Measurements from ENCODE around the gene INHBB. TPM values are rescaled to one million over a fixed set of nuclear protein-coding genes. Genes with fewer than 3 reads are reported as not detected.
A peak's percentile ranks its signal among the peaks of the same experiment; 100 is the strongest.

INHBB gene
- total RNA-seq, 4 donors from 2014 or later: 3.1 to 23.8 (median 13.7) TPM

DNA sequence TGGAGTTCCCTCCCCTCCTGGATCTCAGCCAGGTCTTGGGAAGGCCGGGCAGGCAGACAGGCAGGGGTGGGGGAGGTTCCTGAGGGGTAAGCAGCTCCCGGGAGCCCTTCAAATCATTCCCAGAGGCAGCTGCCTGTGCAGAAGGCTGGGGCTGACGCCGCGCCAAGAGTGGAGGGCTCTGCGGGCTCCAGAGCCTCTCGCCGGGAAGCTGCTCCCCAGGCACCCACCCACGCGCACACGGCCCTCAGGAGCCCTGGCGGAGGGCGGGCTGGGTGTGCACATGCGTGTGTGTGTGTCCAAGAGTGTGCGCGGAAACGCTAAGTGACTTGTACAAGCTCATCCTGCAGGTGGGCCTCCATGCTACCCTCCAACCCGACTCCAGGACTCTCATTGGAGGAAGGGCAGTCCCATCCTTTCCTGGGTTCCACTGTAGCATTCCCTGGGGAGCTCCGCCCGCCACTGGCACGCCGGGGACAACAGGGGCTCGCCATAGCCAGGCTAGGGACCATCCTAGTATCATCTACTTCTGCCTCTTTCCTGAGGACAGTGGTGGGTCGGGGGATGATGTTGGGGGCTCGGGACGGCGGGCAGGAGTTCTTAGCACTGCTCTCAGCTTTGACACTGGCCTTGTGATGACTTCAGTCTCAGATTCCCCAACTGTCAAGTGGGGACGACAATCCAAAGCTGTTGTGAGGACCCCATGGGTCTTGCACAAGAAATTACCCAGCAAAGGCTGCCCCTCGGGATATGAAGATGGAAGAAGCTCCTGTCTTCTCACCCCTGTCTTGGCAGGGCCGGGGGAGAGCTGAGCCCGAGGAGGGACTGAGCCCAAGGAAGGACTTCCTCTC, 50.3 kb downstream of the INHBB start:
- no peaks in the 10 kb centered on the region for H3K27me3 ChIP-seq

DNA sequence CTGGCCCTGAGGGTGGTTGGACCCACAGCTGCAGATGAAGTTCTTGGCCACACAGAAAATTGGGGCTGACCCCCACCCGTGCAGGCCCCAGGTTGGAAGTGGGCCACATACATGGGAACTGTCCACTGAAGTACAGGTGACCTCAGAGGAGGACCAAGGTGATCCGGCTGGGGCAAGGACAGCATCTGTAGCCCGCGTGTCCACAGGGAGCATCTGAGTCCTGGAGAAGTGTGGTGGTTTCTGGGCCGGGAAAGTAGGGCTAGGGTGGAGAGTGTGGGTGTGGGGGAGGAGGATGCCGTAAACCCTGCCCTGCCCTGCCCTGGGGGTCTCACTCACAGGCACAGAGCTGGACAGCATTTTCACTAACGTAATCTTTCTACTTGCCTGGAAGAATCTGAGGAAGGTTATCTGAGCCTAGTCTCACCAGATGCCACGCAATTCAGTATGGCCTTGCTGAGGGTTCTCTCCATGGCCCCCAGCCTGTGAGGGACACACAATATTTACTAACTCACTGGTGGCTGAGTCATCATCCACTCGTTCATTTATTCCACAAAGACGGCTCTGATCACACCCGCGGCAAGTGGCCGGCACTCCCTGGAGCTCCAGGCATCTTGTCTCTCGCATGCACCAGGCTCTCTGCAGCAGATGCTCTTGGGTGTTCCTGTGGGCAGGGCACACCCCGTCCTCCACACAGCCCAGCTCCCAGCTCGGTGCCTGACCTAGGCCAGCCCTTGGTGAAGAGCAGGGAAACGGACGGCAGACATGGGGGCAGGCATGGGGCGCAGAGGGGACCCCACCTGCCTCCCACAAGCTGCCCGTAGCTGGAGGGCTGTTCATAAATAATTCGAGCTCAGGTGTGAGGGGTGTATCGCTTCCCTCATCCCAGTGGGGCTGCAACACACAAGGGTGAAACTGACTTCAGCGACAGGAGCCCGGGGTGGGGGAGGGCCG, 51.2 kb downstream of the INHBB start:
- Histone ChIP-seq H3K4me1 (no peaks in the 10 kb centered on the region), H3K4me3 (no peak overlapping the region), H3K27ac (no peak overlapping the region), H3K27me3 (no peaks in the 10 kb centered on the region), H3K36me3 (no peaks in the 10 kb centered on the region), H3K9me3 (no peaks in the 10 kb centered on the region)
- no peak for DNase-seq
- intact Hi-C loops (cut with DNase I; ENCODE audit: low total_unique reads) (no loop called here), in situ Hi-C loops (cut with MboI; ENCODE audit: low sequenced_read_pairs in 4 of 4) (no loop called here)
- ATAC-seq: peak in 1 of 2 donors; percentile 21
- TF ChIP-seq, protein P1, sequence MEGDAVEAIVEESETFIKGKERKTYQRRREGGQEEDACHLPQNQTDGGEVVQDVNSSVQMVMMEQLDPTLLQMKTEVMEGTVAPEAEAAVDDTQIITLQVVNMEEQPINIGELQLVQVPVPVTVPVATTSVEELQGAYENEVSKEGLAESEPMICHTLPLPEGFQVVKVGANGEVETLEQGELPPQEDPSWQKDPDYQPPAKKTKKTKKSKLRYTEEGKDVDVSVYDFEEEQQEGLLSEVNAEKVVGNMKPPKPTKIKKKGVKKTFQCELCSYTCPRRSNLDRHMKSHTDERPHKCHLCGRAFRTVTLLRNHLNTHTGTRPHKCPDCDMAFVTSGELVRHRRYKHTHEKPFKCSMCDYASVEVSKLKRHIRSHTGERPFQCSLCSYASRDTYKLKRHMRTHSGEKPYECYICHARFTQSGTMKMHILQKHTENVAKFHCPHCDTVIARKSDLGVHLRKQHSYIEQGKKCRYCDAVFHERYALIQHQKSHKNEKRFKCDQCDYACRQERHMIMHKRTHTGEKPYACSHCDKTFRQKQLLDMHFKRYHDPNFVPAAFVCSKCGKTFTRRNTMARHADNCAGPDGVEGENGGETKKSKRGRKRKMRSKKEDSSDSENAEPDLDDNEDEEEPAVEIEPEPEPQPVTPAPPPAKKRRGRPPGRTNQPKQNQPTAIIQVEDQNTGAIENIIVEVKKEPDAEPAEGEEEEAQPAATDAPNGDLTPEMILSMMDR (IDR thresholded peaks at IDR 0.05 in 4 of 5, conservative IDR thresholded peaks at IDR 0.05 in 1 of 5): no peak
- no peak for TF ChIP-seq POLR2A (IDR thresholded peaks at IDR 0.05)

More for the DNA sequence above, 50.3 kb downstream of the INHBB start:
- Histone ChIP-seq H3K4me3 (no peak overlapping the region), H3K9me3 (no peaks in the 10 kb centered on the region), H3K36me3 (no peaks in the 10 kb centered on the region), H3K27ac (no peak overlapping the region), H3K4me1 (no peaks in the 10 kb centered on the region)
- ATAC-seq: no peak
- DNase-seq: no peak
- TF ChIP-seq POLR2A (IDR thresholded peaks at IDR 0.05): no peak
- TF ChIP-seq, protein P1 (IDR thresholded peaks at IDR 0.05 in 4 of 5, conservative IDR thresholded peaks at IDR 0.05 in 1 of 5): no peak
- intact Hi-C loops (cut with DNase I; ENCODE audit: low total_unique reads): no loop called here
- in situ Hi-C loops (cut with MboI; ENCODE audit: low sequenced_read_pairs in 4 of 4): no loop called here

DNA sequence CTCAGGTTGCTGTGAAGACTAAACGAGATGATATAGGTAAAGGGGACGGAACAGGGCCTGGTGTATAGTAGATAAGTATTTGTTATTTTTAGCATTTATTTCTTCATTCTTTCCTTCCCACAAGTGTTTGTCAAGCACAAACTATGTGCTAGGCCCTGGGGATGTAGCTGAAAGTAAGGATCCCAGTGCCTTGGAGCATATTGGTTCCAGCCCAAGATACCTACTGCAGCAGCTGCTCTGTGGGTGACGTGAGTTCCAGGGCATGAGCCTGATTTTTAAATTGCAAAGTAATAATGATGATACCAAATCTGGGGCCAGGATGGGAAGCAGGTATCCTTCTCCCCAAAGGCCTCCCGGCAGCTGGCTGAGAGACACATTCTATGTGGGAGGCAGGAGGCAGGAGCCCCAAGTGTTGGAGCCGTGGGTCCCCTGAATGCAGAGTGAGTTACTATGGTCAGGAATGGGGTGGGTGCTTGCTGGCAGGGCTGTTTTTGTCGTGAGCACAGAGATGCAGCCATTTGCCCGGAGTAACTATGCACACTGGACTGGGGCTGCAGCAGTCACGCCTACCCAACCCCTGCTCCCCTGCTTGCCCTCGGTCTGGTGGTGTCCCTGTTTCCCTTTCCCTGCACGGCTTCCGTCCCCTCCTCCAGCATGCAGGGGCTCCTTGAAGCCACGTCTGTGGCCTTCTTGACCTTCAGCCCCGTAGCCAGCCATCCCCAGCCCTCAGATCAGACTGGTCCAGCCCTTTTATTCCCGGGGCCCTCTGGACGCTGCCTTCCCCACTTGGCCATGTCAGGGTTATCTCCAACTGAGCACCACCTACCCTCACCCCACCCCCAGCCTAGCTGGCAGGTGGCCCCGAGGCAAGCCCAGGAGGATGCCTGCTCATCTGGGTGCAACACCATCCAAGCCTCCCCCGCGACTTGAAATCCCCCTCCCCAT, 52.4 kb downstream of the INHBB start:
- no peaks in the 10 kb centered on the region for H3K9me3 ChIP-seq
- no peaks in the 10 kb centered on the region for H3K4me1 ChIP-seq
- ATAC-seq (no peak), DNase-seq (no peak)
- no peaks in the 10 kb centered on the region for H3K36me3 ChIP-seq
- H3K4me3 ChIP-seq: no peak overlapping the region
- TF ChIP-seq, protein P1 (IDR thresholded peaks at IDR 0.05 in 4 of 5, conservative IDR thresholded peaks at IDR 0.05 in 1 of 5): no peak
- no peak for TF ChIP-seq POLR2A (IDR thresholded peaks at IDR 0.05)
- H3K27me3 ChIP-seq: no peaks in the 10 kb centered on the region
- in situ Hi-C loops (cut with MboI; ENCODE audit: low sequenced_read_pairs in 4 of 4): no loop called here
- no peak overlapping the region for H3K27ac ChIP-seq
- intact Hi-C loops (cut with DNase I; ENCODE audit: low total_unique reads): no loop called here

Data from gastrocnemius medialis (tissue), 4 donors.